MG63 (cell line): ENCODE data around the gene CREB5. TPM values are rescaled to one million over a fixed set of nuclear protein-coding genes. Genes with fewer than 3 reads are reported as not detected.

Experiments
- DNase-seq: peaks from one replicate; pipeline ENCODE4 v3.0.0-alpha.2; 2020
- H3K27me3 ChIP-seq: fragments of 250-450 bp; sonication (Bioruptor Pico); 2 replicates; pipeline ENCODE4 v1.5.1; 2020; ENCODE audit warnings: mild to moderate bottlenecking, moderate library complexity
- H3K36me3 ChIP-seq: fragments of 250-450 bp; sonication (Bioruptor Pico); 2 replicates; pipeline ENCODE4 v1.5.1; 2020; ENCODE audit warnings: mild to moderate bottlenecking, moderate library complexity
- H3K4me3 ChIP-seq: fragments of 250-450 bp; sonication (Bioruptor Pico); 2 replicates; pipeline ENCODE4 v1.5.1; 2020; ENCODE audit warnings: mild to moderate bottlenecking, moderate library complexity
- H3K9me3 ChIP-seq: fragments of 250-450 bp; sonication (Bioruptor Pico); 2 replicates; pipeline ENCODE4 v1.5.1; 2020; ENCODE audit warnings: mild to moderate bottlenecking, moderate library complexity
- total RNA-seq: library from RNA; depleted of rRNA; stranded (reverse); fragments of >200 nt; shearing (Covaris generic); gene quantifications from 2 replicates; pipeline ENCODE4 v1.2.3, GENCODE V29; 2014; ENCODE audit warnings: low replicate concordance

Gene CREB5
- total RNA-seq, 1 experiment from 2014 or later = 19.4 TPM

DNA sequence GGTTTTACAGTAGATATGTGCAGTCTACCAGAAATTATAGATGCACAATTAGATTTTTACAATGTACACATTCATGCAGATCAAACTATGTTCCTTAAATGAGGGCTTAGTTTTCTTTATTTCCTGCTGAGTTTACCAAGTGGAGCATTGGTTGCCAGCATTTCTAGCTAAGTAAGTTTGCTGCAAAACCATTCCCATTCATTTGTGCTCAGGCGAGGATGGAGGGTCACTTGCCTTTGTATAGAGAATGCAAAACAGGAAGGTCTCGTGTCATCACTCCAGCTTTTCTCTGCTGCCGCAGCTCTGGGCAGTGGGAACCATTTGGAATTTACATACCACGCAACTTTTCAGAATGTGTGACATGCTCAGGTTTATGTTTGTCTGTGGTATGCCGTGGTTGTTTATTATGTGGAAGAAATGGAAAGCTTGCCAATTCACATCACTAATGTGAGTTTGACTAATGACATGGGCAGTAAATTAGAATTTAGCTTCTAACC is 347.2 kb downstream of the CREB5 start:
- peak; percentile 48 for DNase-seq
- peaks cover 17% of the 10 kb centered on the region for H3K36me3 ChIP-seq
- H3K9me3 ChIP-seq = no peaks in the 10 kb centered on the region
- H3K27me3 ChIP-seq = no peaks in the 10 kb centered on the region
- no peak overlapping the region for H3K4me3 ChIP-seq

DNA sequence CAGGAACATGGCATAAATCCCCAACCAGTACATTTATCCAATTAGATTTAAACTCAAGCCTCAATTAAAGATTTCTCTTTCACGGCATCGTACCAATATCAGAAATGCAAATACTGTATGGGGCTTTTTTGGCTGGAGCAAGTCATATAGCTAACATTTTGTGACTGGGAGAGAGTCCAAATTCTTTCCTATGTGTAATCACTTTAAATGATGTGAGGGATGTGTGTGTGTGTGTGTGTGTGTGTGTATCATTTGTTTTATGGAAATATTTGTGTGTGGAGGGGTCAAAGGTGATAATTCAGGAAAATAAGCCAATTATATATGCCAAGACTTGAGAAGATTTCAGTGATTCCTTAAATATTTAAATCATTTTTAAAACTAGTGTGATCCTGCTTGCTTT is 349.2 kb downstream of the CREB5 start:
- H3K4me3 ChIP-seq = no peak overlapping the region
- H3K9me3 ChIP-seq = no peaks in the 10 kb centered on the region
- DNase-seq = no peak
- H3K27me3 ChIP-seq = no peaks in the 10 kb centered on the region
- H3K36me3 ChIP-seq = peaks cover 17% of the 10 kb centered on the region

DNA sequence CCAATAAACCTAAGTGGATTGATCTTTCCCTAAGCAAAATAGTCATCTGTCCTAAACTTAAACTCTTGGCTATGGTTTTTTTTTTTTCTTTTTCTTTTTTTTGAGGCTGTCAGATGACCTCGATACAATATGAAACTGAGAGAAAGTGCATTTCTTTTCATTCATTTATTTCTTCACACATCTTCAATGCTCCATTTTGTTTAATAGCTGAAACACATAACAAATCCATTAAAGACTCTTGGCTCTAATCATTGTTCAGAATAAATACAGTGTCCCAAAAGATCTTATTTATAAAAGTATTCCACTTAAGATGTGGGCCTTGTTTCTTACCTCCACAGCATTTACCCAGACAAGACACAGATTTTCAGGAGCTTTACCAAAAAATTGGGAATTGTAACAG is 350.3 kb downstream of the CREB5 start:
- Histone ChIP-seq H3K36me3 (peaks cover 12% of the 10 kb centered on the region), H3K27me3 (no peaks in the 10 kb centered on the region), H3K9me3 (no peaks in the 10 kb centered on the region), H3K4me3 (no peak overlapping the region)
- DNase-seq = no peak

DNA sequence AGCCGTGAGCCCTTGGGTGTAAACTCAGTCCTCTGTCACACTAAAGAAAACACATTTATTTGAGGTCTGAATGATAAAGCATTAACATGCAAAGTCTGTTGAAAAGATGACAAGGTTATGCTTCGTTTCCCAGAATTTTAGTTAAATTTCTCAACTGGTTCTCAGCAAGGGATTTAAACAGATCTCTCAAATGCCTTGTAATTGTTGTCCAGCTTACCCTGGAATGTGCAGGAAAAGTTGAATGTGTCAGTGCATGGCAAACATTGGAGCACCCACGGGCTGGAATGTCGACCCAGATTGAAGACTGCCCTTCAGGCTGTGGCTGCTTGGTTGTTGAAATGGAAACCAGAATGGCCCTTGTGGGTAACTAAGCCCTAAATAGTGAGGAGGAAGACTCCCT is 354.0 kb downstream of the CREB5 start:
- H3K27me3 ChIP-seq = no peaks in the 10 kb centered on the region
- no peaks in the 10 kb centered on the region for H3K9me3 ChIP-seq
- DNase-seq = no peak
- H3K4me3 ChIP-seq = no peak overlapping the region
- peaks cover 2% of the 10 kb centered on the region for H3K36me3 ChIP-seq

DNA sequence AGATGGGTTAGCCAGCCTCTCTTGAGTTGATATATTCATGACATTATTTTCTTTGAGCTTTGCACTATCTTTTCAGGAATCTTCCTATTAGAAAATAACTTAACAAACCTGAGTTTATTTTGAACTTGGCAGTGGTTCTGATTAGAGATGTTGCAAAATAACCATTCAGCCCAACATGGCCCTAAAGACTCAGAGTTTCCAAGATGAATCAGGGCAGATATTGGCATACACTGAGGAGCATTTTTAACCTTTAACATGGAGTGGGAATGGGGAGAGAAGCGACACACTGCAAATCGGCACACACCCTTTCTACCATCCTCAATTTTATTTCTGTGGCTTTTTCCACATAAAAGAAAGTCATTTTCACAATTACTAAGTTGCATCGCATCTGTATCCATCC is 355.0 kb downstream of the CREB5 start:
- no peak overlapping the region for H3K4me3 ChIP-seq
- no peaks in the 10 kb centered on the region for H3K27me3 ChIP-seq
- no peaks in the 10 kb centered on the region for H3K9me3 ChIP-seq
- H3K36me3 ChIP-seq = peaks cover 2% of the 10 kb centered on the region
- DNase-seq = no peak

DNA sequence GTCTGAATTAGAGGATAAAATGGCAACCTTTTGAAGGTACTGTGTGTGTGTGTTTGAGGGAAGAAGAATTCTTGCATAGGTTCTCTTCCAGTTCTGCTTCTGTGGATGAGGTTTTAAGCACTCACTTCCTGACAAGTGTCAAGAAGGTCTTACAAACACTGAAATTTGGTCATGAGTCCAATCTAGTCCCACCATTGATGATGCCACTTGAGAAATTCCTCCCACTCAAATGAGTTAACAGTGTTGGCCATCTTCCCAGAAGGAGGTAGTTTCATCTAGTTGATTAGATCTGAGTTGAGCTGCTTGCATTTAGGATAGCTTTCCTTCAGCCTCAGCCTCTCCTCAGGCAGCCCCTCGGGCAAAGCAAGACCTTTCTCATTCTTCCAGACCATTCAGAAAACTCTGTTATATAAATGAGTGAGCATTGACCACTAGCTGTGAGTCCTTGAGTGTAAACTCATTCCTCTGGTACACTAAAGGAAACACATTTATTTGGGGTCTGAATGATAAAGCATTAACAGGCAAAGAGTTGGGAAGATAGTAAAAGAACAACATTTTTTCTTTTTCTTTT is 356.3 kb downstream of the CREB5 start:
- H3K4me3 ChIP-seq = no peak overlapping the region
- no peaks in the 10 kb centered on the region for H3K27me3 ChIP-seq
- peaks cover 2% of the 10 kb centered on the region; the same call in 1 of the 2 replicates for H3K36me3 ChIP-seq
- no peaks in the 10 kb centered on the region for H3K9me3 ChIP-seq
- DNase-seq = no peak

DNA sequence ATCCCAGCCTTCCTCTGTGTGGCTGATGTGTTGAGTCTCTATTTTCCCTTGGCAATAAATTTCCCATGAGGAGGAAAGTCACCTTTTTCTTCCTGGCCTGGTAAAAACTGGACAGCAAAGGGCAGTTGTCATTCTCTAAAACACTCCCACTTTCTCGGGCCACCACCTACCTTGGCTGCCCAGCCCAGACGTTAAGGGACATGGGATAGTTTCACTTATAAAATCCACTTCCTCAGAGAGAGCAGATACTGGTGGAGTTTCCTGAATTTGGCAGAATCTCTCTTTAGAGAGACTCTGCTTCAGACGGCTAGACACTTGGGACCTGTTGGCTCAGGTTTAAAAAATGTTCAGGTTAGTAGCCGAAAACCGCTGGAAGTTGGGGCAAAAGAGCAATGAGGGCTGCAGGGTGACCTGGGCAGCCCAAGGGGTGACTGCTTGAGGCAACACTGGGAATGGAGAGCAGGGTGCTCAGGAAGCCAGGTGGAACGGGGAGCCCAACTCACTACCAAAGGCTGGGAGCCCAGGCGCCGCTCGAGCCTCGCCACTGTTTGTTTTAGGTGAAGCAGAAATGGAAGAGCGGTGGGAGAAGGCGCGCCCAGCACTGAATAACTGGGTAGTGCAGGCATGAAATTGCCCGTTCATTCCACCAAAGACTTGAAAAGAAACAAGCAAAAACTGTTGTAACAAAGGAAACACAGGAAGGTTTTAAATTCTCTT is 359.7 kb downstream of the CREB5 start:
- no peaks in the 10 kb centered on the region; the same call in 1 of the 2 replicates for H3K9me3 ChIP-seq
- no peaks in the 10 kb centered on the region for H3K27me3 ChIP-seq
- H3K4me3 ChIP-seq = no peak overlapping the region
- no peak for DNase-seq
- H3K36me3 ChIP-seq = peaks cover 6% of the 10 kb centered on the region

DNA sequence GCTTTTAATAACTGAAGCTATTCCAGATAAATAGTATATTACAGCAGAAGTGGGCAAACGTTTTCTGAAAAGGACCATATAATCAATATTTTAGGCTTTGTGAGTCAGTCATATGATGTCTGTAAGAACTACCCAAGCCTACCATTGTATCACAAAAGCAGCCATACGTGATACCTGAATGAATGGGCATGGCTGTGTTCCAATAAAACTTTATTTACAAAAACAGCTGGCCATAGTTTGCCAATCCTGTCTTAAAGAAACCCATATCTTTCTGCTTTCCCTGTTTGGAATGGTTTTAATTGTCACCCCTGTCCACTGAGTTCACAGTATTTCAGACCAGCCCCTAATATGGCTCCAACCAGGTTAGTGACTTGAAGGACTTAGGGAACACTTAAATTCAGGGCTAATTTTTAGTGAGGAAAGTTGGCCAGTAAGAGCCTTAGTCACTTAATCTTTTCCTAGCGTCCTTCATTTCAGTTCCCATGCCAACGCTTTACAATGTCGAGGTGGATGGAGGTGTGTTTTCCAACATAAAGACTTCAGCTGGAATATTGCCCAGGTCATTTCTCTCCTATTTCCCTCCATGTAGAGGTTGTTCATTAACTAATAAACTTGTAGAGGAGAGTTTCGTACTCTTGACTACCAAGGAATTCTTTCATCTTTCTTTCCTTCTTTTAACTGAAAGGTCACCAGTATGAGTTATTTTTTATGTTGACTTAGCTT is 361.3 kb downstream of the CREB5 start:
- DNase-seq = no peak
- Histone ChIP-seq H3K4me3 (no peak overlapping the region), H3K27me3 (no peaks in the 10 kb centered on the region), H3K9me3 (no peaks in the 10 kb centered on the region; the same call in 1 of the 2 replicates), H3K36me3 (peaks cover 6% of the 10 kb centered on the region)

DNA sequence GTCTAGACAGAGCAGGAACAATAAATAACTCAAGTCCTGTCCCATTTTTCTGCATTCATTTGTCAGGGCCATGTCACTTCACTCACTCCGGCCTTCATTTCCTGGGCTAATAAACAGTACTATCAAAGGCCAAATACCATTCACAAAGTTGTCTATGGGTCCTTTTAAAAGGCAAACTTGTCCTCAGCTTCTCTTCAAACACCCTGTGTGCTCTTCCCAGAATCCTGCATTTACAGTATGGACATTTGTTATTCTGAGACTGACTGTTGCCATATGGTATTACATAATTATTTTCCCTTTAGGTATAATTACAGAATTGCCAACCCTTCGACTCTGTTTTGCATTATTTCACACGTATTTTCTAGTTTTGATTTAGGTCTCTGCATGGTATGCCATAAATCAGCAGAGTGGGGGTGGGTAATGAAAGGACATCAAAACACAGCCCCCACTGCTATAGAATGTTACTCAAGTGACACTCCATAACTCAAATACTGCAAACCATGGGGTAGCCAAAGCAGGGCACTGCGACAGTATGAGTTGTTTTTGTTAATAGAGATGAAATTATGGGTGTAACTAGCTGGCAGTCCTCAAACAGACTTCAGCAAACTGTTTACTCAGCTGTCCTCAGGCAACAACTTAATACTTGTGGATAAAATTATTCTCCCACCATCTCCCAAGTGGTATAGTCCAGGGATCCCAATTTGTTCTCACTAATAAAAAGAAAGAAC is 362.1 kb downstream of the CREB5 start:
- H3K36me3 ChIP-seq = peaks cover 6% of the 10 kb centered on the region
- no peaks in the 10 kb centered on the region for H3K27me3 ChIP-seq
- H3K4me3 ChIP-seq = no peak overlapping the region
- DNase-seq = no peak
- H3K9me3 ChIP-seq = no peaks in the 10 kb centered on the region; the same call in 1 of the 2 replicates

DNA sequence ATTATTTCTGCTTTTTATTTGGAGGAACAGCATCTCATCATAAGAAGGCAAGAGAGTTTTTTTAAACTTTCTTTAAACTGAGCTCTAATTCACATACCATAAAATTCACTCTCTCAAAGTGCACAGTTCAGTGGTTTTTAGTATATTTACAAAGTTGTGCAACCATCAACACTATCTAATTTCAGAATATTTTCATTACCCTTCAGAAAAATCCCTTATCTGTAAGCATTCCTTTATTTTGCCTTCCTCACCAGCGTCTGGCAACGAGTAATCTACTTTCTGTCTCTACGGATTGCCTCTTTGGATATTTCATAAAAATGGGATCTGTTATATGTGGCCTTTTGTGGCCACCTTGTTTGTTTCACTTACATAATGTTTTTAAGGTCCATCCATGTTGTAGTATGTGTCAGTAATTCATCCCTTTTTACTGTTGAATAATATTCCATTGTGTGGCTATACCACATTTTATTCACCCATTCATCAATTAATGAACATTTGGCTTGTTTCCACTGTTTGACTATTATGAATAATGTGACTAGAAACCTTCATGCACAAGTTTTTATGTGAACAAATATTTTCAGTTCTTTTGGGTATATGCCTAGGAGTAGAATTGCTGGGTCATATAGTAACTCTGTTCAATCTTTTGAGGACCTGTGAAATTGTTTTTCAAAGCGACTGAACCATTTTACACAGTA is 364.3 kb downstream of the CREB5 start:
- H3K27me3 ChIP-seq = no peaks in the 10 kb centered on the region
- peaks cover 4% of the 10 kb centered on the region for H3K36me3 ChIP-seq
- no peak overlapping the region for H3K4me3 ChIP-seq
- no peaks in the 10 kb centered on the region; the same call in 1 of the 2 replicates for H3K9me3 ChIP-seq
- no peak for DNase-seq

DNA sequence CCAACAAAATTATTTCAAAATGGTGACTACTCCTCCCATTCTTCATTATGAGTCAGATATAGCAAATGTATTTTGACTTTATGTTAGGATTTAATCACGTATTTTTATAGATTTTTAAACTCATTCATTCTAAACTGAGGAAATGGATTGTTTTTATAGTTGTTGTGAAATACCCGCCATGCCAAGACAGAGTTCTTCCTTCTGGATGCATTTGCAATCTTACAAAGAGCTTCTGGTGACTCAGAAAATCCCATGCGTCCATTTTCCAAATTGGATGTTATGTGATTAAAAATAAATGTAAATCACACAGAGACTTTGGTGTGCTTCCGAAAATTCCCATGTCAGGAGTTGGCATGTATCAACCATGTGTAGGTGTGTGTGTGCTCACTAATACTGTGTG is 366.5 kb downstream of the CREB5 start:
- peaks cover 4% of the 10 kb centered on the region for H3K36me3 ChIP-seq
- DNase-seq = no peak
- no peaks in the 10 kb centered on the region for H3K27me3 ChIP-seq
- no peak overlapping the region for H3K4me3 ChIP-seq
- H3K9me3 ChIP-seq = no peaks in the 10 kb centered on the region; the same call in 1 of the 2 replicates

DNA sequence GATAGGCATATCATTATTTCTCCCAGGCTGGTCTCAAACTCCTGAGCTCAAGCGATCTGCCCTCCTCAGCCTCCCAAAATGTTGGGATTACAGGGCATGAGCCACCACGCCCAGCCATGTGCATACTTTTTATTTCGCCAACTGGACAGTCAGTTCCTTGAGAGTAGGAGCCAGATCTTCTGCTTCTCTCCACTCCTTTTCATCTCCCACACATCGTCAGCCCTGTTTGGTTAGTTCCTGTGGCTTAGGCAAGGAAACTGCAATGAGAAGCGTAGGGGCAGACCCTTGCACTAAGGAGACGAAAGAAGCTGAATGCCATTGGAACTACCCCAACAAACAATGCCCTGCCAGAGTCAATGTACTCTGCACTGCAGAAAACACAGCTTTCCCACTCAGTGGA is 367.6 kb downstream of the CREB5 start:
- Histone ChIP-seq H3K9me3 (no peaks in the 10 kb centered on the region; the same call in 1 of the 2 replicates), H3K36me3 (peaks cover 4% of the 10 kb centered on the region), H3K27me3 (no peaks in the 10 kb centered on the region), H3K4me3 (no peak overlapping the region)
- no peak for DNase-seq

DNA sequence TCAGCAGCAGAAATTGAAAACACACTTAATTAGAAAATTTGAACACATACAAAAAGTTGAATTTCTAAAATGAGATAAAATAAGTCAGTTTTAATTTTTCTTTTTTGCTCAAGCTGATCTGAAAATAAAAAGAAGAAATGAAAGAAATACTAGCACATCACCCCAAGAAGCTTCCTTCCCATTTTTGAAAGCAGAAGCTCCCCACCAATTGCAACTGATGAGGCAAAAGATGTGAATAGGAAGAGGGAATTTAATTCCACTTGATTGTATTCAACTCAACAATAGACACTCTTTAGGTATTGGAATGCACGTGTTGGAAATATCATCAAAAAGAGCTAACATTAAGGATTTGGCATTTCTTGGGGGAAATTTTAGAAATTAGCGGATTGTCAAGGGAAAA is 370.0 kb downstream of the CREB5 start:
- Histone ChIP-seq H3K9me3 (no peaks in the 10 kb centered on the region), H3K4me3 (no peak overlapping the region), H3K27me3 (no peaks in the 10 kb centered on the region), H3K36me3 (no peaks in the 10 kb centered on the region)
- no peak for DNase-seq

DNA sequence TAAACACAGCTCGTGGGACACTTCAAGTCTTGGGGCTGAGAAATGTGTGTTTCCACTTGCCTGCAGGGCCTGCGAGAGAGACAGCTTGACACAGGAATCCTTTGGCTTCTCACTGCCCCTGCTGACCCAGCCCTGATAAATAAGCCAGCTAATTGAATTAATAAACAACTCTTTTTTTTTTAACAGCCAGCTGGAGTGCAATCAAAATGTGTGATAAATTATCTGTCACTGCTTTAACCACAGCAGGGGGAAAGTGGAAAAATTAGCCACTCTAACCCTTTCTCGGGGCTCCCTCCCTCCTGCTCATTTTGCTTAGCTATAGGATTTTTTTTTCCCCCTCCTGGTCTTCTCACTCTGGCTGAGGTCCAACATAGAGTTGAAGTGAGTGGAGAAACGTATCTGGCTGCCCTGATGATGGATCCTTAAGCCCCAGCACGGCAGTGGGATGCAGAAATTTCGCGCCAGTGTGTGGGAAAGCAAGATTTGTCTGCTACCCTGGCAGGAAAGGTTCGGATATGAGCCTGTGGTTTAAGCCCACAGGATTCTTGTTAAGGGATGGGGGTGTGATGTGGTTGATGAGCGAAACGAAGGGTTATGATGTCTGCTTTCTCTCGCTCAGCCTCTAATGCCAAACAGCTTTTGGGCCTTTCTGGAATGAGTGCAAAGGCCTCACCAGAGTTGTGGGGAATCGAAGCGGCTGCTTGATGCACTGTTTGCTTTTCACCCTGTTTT is 372.0 kb downstream of the CREB5 start:
- DNase-seq = no peak
- Histone ChIP-seq H3K4me3 (no peak overlapping the region), H3K27me3 (no peaks in the 10 kb centered on the region), H3K9me3 (no peaks in the 10 kb centered on the region), H3K36me3 (no peaks in the 10 kb centered on the region)

DNA sequence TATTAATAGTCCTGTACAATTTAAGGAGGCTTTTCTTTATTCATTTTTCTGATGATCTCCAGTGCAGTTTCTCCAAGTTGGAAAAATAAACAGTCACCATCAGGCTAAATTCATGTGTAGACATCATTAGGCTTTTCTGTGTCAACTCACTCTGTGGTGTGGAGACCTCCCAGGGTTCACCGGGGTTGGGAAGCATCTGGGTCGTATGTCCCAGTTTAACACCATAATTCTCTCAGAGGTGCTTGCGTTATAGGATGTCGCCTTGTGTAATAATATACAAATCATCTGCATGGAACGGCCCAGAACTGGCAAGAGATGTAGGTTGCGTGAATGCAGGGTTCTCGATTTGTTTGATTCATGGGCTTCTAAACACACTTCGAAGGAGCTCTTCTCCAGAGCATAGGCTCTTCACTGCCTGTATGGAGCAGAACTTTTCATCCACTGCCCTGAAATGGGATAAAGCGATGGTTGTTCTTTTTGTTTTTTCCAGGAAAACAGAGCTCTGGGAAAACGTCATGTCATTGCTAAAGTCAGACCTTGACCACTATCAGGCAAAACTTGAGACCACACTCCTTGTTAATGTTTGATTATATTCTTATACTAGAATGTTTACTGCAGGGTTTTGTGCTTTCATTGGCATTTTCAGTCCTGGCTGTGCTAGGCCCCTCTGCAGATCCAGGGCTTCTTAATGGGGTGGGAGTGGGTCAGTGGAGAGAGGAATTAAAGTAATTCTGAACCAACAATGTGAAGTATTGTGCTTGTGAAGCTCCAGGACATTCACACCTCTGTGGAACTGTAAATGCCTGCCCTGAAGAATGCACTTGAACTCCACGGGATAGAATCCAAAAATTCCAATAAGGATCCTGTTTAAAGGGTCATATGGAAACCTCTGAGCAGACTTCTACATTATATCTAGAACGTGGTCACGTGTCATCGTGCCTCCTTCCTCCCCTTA is 373.0 kb downstream of the CREB5 start:
- DNase-seq = no peak
- no peaks in the 10 kb centered on the region for H3K9me3 ChIP-seq
- no peak overlapping the region for H3K4me3 ChIP-seq
- H3K27me3 ChIP-seq = no peaks in the 10 kb centered on the region
- H3K36me3 ChIP-seq = no peaks in the 10 kb centered on the region
